Right atrium auricular region (tissue), 2 donors: Measurements from ENCODE around the gene DNAJB2. TPM values are rescaled to one million over a fixed set of nuclear protein-coding genes. Genes with fewer than 3 reads are reported as not detected.

Experiments
- DNase-seq: peaks from one replicate; pipeline ENCODE4 v3.0.0-alpha.2; 2019; ENCODE audit warnings: low spot score
- H3K27ac ChIP-seq, 2 donors: fragments of 200-600 bp; sonication (generic); 1 replicate in 1 of 2; 2 replicates in 1 of 2; pipeline ENCODE4 v1.5.1; 2016 to 2019
- H3K27me3 ChIP-seq, 2 donors: fragments of 200-600 bp; sonication (generic); one replicate each; pipeline versions ENCODE4 v1.5.1 to v1.6.0; 2017 to 2019
- H3K36me3 ChIP-seq: fragments of 200-600 bp; sonication (generic); one replicate; pipeline ENCODE4 v1.5.1; 2016
- H3K4me1 ChIP-seq, 2 donors: fragments of 200-600 bp; sonication (generic); one replicate each; pipeline versions ENCODE4 v1.5.1 to v1.6.0; 2017 to 2019
- H3K4me3 ChIP-seq, 2 donors: fragments of 200-600 bp; sonication (generic); 1 replicate in 1 of 2; 2 replicates in 1 of 2; pipeline ENCODE4 v1.5.1; 2017 to 2019; ENCODE audit warnings: mild to moderate bottlenecking in 1 of 2, moderate library complexity in 1 of 2
- H3K9me3 ChIP-seq, 2 donors: fragments of 200-600 bp; sonication (generic); one replicate each; pipeline ENCODE4 v1.5.1; 2019
- CTCF ChIP-seq, 2 donors: fragments of 200-600 bp; sonication (generic); IDR thresholded peaks; one replicate each; pipeline ENCODE4 v1.5.1; 2019; ENCODE audit warnings: antibody characterized with exemption in 2 of 2
- total RNA-seq, 2 donors: library from RNA; depleted of rRNA; stranded (reverse); fragments of >200 nt; gene quantifications; one replicate each; pipeline ENCODE4 v1.1.0, GENCODE V29; 2016

Gene DNAJB2
- total RNA-seq, 2 donors from 2014 or later = 33.3 to 38.7 TPM

- Histone ChIP-seq H3K4me3 (no peak overlapping the region), H3K4me1 (peaks cover 0 to 58% of the 10 kb centered on the region in 2 donors), H3K36me3 (peaks cover 18% of the 10 kb centered on the region), H3K9me3 (no peaks in the 10 kb centered on the region), H3K27ac (peak overlapping the region; percentile 70 to 74), H3K27me3 (no peaks in the 10 kb centered on the region)
- no peak for TF ChIP-seq CTCF (IDR thresholded peaks at IDR 0.05)
- DNase-seq = peak; percentile 69
Measured at GRCh38 chr2:219249203-219249980, 29.8 kb upstream of the DNAJB2 start.

- H3K4me3 ChIP-seq = no peak overlapping the region
- no peak for DNase-seq
- H3K9me3 ChIP-seq = no peaks in the 10 kb centered on the region
- peaks cover 0 to 57% of the 10 kb centered on the region in 2 donors for H3K4me1 ChIP-seq
- TF ChIP-seq CTCF (IDR thresholded peaks at IDR 0.05) = no peak
- peaks cover 18% of the 10 kb centered on the region for H3K36me3 ChIP-seq
- H3K27me3 ChIP-seq = no peaks in the 10 kb centered on the region
- peak overlapping the region; percentile 70 to 74 for H3K27ac ChIP-seq
Measured at GRCh38 chr2:219250049-219250781, 29.0 kb upstream of the DNAJB2 start.

- Histone ChIP-seq H3K27ac (peak overlapping the region; percentile 74 to 89), H3K36me3 (peaks cover 18% of the 10 kb centered on the region), H3K9me3 (no peaks in the 10 kb centered on the region), H3K4me3 (no peak overlapping the region), H3K27me3 (no peaks in the 10 kb centered on the region), H3K4me1 (peaks cover 0 to 47% of the 10 kb centered on the region in 2 donors)
- no peak for DNase-seq
- TF ChIP-seq CTCF (IDR thresholded peaks at IDR 0.05) = no peak
Measured at GRCh38 chr2:219251656-219252055, 27.5 kb upstream of the DNAJB2 start.

- Histone ChIP-seq H3K27ac (peak overlapping the region; percentile 74 to 89), H3K36me3 (peaks cover 17% of the 10 kb centered on the region), H3K27me3 (no peaks in the 10 kb centered on the region), H3K4me3 (peak overlapping the region; percentile 62 to 68), H3K4me1 (peaks cover 0 to 46% of the 10 kb centered on the region in 2 donors), H3K9me3 (no peaks in the 10 kb centered on the region)
- no peak for DNase-seq
- TF ChIP-seq CTCF (IDR thresholded peaks at IDR 0.05) = no peak
Measured at GRCh38 chr2:219252084-219252483, 27.1 kb upstream of the DNAJB2 start.

DNA sequence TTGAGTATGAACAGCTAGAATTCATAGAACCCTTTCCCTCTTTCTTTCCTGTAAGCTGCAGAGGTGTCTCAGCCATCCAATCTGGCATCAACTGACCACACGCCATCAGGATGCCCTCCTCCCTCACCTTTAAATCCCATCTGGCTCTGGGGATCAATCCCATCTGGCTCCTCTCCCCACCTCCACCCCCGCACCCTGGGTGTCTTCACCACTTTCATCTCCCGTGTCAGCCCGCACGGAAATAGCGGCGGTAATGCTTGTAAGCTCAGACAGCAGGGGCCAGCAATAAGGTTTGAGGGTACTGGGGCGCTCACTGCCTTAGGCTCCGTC, 26.6 kb upstream of the DNAJB2 start:
- no peak for TF ChIP-seq CTCF (IDR thresholded peaks at IDR 0.05)
- Histone ChIP-seq H3K4me1 (peaks cover 0 to 46% of the 10 kb centered on the region in 2 donors), H3K27ac (peak overlapping the region; percentile 74 to 89), H3K27me3 (no peaks in the 10 kb centered on the region), H3K36me3 (peaks cover 12% of the 10 kb centered on the region), H3K4me3 (peak overlapping the region; percentile 62 to 68), H3K9me3 (no peaks in the 10 kb centered on the region)
- DNase-seq = no peak
